K562 (cell line): ENCODE data around the gene TDRD3. TPM values are rescaled to one million over a fixed set of nuclear protein-coding genes. Genes with fewer than 3 reads are reported as not detected.

Experiments
- ARHGAP35 ChIP-seq: fragments of 450-650 bp; IDR thresholded peaks from 2 replicates; pipeline ENCODE4 v1.6.1; 2018; ENCODE audit not compliant: partially characterized antibody
- CBFA2T3 ChIP-seq: fragments of 450-650 bp; IDR thresholded peaks from 2 replicates; pipeline ENCODE4 v1.6.1; 2017
- CBFB ChIP-seq: sonication (generic); formaldehyde crosslinking; IDR thresholded peaks from 2 replicates; pipeline ENCODE4 v1.4.0; 2020; ENCODE audit warnings: mild to moderate bottlenecking, missing genetic modification reagents
- ESRRA ChIP-seq: fragments of 450-650 bp; IDR thresholded peaks from 2 replicates; pipeline ENCODE4 v1.6.1; 2014; ENCODE audit warnings: low read depth, mild to moderate bottlenecking, moderate library complexity, borderline replicate concordance
- GATAD2A ChIP-seq: fragments of 450-650 bp; IDR thresholded peaks from 2 replicates; pipeline ENCODE4 v1.6.1; 2017
- JUN ChIP-seq, 2 experiments: sonication (generic) in 1 of 2; formaldehyde crosslinking in 1 of 2; IDR thresholded peaks; 2 replicates each; pipeline versions ENCODE4 v1.6.1 to v1.8.0; 2012 to 2022; ENCODE audit warnings: borderline replicate concordance in 2 of 2, mild to moderate bottlenecking in 2 of 2, improper control_type of control experiment in 1 of 2, low read depth in 1 of 2, low read length in 1 of 2, missing genetic modification reagents in 1 of 2
- PCBP1 ChIP-seq: fragments of 200-400 bp; formaldehyde crosslinking; IDR thresholded peaks from 2 replicates; pipeline ENCODE4 v1.6.1; 2018; ENCODE audit warnings: mild to moderate bottlenecking, low read depth, low read length; ENCODE audit not compliant: poor library complexity, severe bottlenecking
- RNF2 ChIP-seq: sonication (generic); IDR thresholded peaks from 2 replicates; pipeline ENCODE4 v1.6.1; 2016
- SMARCE1 ChIP-seq: fragments of 450-650 bp; IDR thresholded peaks from 2 replicates; pipeline ENCODE4 v1.7.1; 2016; ENCODE audit warnings: mild to moderate bottlenecking
- TAF7 ChIP-seq: fragments of 450-650 bp; IDR thresholded peaks from 2 replicates; pipeline ENCODE4 v1.6.1; 2016; ENCODE audit warnings: missing genetic modification characterization, missing compliant biosample characterization
- UBTF ChIP-seq, 2 experiments: IDR thresholded peaks; 2 replicates each; pipeline ENCODE4 v1.6.1; 2012; ENCODE audit warnings: improper control_type of control experiment in 2 of 2, low read depth in 2 of 2, low read length in 2 of 2, borderline replicate concordance in 1 of 2
- ZBTB11 ChIP-seq, 3 experiments: fragments of 200-800 bp in 1 of 3; fragments of 250-450 bp in 1 of 3; fragments of 450-650 bp in 1 of 3; sonication (Bioruptor Pico) in 1 of 3; sonication (Bioruptor generic) in 1 of 3; formaldehyde crosslinking in 1 of 3; IDR thresholded peaks; 2 replicates each; pipeline versions ENCODE4 v1.6.1 to v1.8.0; 2016 to 2022; ENCODE audit warnings: mild to moderate bottlenecking in 2 of 3, missing genetic modification characterization in 2 of 3, missing compliant biosample characterization in 1 of 3, moderate library complexity in 1 of 3
- ZNF354B ChIP-seq: fragments of 250-450 bp; sonication (Bioruptor Pico); IDR thresholded peaks from 2 replicates; pipeline ENCODE4 v1.4.0; 2020
- ZNF584 ChIP-seq: fragments of 200-800 bp; sonication (Bioruptor generic); IDR thresholded peaks from 2 replicates; pipeline ENCODE4 v1.6.1; 2016; ENCODE audit warnings: low read depth, mild to moderate bottlenecking, missing genetic modification characterization, missing compliant biosample characterization
- ZNF668 ChIP-seq: fragments of 250-450 bp; sonication (Bioruptor Pico); IDR thresholded peaks from 2 replicates; pipeline ENCODE4 v1.8.0; 2022; ENCODE audit warnings: mild to moderate bottlenecking, inconsistent platforms
- ZNF778 ChIP-seq: fragments of 450-650 bp; formaldehyde crosslinking; IDR thresholded peaks from 2 replicates; pipeline ENCODE4 v1.4.0; 2020; ENCODE audit warnings: mild to moderate bottlenecking, moderate library complexity
- ZNF79 ChIP-seq: fragments of 250-450 bp; sonication (Bioruptor Pico); IDR thresholded peaks from 2 replicates; pipeline ENCODE4 v1.4.0; 2020; ENCODE audit warnings: low read depth, mild to moderate bottlenecking, moderate library complexity
- polyA plus RNA-seq, 8 experiments: library from polyadenylated mRNA; depleted of rRNA in 4 of 8; stranded (reverse) in 5 of 8; unstranded in 3 of 8; fragments of >200 nt; fragmentation: Nextera tagmentation in 2 of 8; fragmentation: Illumina TruSeq in 1 of 8; extraction: Ambion mirVana in 2 of 8; extraction: Trizol in 1 of 8; gene quantifications; 2 replicates each; pipeline versions ENCODE4 v1.2.1 to v1.2.3, GENCODE V29; 2011 to 2014; ENCODE audit warnings: inconsistent platforms in 1 of 8, missing spikeins in 1 of 8
- total RNA-seq, 7 experiments: library from RNA; depleted of rRNA in 6 of 7; stranded (reverse); fragments of >200 nt in 6 of 7; fragmentation: Illumina TruSeq in 2 of 7; extraction: Trizol in 2 of 7; gene quantifications; 2 replicates each; pipeline versions ENCODE4 v1.2.1 to v1.2.3, GENCODE V29; 2011 to 2021; ENCODE audit warnings: low replicate concordance in 1 of 7
- TF ChIP-seq, protein P1 (sequence below): sonication (generic); formaldehyde crosslinking; IDR thresholded peaks from 2 replicates; pipeline ENCODE4 v1.8.1; 2023; ENCODE audit warnings: mild to moderate bottlenecking, missing genetic modification reagents
- TF ChIP-seq, protein P2 (sequence below), 2 experiments: IDR thresholded peaks; 2 replicates each; pipeline ENCODE4 v1.6.1; 2011; ENCODE audit warnings: borderline replicate concordance in 1 of 2, control low read depth in 1 of 2, low read depth in 1 of 2, low read length in 1 of 2, mild to moderate bottlenecking in 1 of 2, mixed read lengths in 1 of 2, moderate library complexity in 1 of 2; ENCODE audit not compliant: insufficient read depth in 1 of 2, insufficient read length in 1 of 2, poor library complexity in 1 of 2, severe bottlenecking in 1 of 2; ENCODE audit errors: extremely low read depth in 1 of 2

Gene TDRD3
- total and polyA plus RNA-seq, 9 of the 15 experiments (the other 6 are each of a cell fraction or from before 2014, with no cell fraction given) = 3.6 to 16.4 (median 9.5) TPM

- TF ChIP-seq, protein P1, sequence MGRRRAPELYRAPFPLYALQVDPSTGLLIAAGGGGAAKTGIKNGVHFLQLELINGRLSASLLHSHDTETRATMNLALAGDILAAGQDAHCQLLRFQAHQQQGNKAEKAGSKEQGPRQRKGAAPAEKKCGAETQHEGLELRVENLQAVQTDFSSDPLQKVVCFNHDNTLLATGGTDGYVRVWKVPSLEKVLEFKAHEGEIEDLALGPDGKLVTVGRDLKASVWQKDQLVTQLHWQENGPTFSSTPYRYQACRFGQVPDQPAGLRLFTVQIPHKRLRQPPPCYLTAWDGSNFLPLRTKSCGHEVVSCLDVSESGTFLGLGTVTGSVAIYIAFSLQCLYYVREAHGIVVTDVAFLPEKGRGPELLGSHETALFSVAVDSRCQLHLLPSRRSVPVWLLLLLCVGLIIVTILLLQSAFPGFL (CRISPR knock-in tag) = no peak
- TF ChIP-seq CBFA2T3 (no peak), ZNF584 (CRISPR knock-in tag) (no peak), JUN (IDR thresholded peaks at IDR 0.05; ENCODE audit: borderline replicate concordance, low read depth, low read length) (no peak), JUN (CRISPR knock-in tag; IDR thresholded peaks at IDR 0.05; ENCODE audit: borderline replicate concordance) (no peak), ZNF668 (CRISPR knock-in tag) (no peak), PCBP1 (no peak), SMARCE1 (no peak), RNF2 (peak; percentile 29; the same call in 1 of the 2 replicates), ZBTB11 (CRISPR knock-in tag; IDR thresholded peaks at IDR 0.05) (peak in 1 of 3 experiments; percentile 81; a peak in 1 of 6 replicates), ESRRA (peak; percentile 22; the same call in 1 of the 2 replicates), ARHGAP35 (no peak), ZNF778 (CRISPR knock-in tag) (no peak), CBFB (no peak), TAF7 (tag) (no peak), UBTF (IDR thresholded peaks at IDR 0.05; ENCODE audit: borderline replicate concordance in 1 of 2, low read depth in 2 of 2, low read length in 2 of 2) (no peak), GATAD2A (no peak), ZNF354B (no peak), ZNF79 (CRISPR knock-in tag) (no peak)
- TF ChIP-seq, protein P2, sequence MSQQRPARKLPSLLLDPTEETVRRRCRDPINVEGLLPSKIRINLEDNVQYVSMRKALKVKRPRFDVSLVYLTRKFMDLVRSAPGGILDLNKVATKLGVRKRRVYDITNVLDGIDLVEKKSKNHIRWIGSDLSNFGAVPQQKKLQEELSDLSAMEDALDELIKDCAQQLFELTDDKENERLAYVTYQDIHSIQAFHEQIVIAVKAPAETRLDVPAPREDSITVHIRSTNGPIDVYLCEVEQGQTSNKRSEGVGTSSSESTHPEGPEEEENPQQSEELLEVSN (IDR thresholded peaks at IDR 0.05; ENCODE audit: borderline replicate concordance in 1 of 2, extremely low read depth in 1 of 2, insufficient read depth in 1 of 2, insufficient read length in 1 of 2, low read depth in 1 of 2, low read length in 1 of 2, poor library complexity in 1 of 2, severe bottlenecking in 1 of 2) = peak; percentile 23 to 82
These were observed 843 bp upstream of the TDRD3 start (continued) for GRCh38 chr13:60395971-60396782.
